ENCODE measurements around the gene MRPL42. TPM values are rescaled to one million over a fixed set of nuclear protein-coding genes. Genes with fewer than 3 reads are reported as not detected.

Gene MRPL42
- total RNA-seq, 1 experiment from 2014 or later = 121 TPM

GRCh38 chr12:93467351-93468007 lies at the start of gene MRPL42 (continued):
- peak; percentile 95 for TF ChIP-seq MAX (CRISPR knock-in tag; IDR thresholded peaks at IDR 0.05)
- no peak for TF ChIP-seq PREB (CRISPR knock-in tag; IDR thresholded peaks at IDR 0.05; ENCODE audit: borderline replicate concordance)
- no peak for TF ChIP-seq HMGA2 (CRISPR knock-in tag; IDR thresholded peaks at IDR 0.05)
- TF ChIP-seq, protein P1, sequence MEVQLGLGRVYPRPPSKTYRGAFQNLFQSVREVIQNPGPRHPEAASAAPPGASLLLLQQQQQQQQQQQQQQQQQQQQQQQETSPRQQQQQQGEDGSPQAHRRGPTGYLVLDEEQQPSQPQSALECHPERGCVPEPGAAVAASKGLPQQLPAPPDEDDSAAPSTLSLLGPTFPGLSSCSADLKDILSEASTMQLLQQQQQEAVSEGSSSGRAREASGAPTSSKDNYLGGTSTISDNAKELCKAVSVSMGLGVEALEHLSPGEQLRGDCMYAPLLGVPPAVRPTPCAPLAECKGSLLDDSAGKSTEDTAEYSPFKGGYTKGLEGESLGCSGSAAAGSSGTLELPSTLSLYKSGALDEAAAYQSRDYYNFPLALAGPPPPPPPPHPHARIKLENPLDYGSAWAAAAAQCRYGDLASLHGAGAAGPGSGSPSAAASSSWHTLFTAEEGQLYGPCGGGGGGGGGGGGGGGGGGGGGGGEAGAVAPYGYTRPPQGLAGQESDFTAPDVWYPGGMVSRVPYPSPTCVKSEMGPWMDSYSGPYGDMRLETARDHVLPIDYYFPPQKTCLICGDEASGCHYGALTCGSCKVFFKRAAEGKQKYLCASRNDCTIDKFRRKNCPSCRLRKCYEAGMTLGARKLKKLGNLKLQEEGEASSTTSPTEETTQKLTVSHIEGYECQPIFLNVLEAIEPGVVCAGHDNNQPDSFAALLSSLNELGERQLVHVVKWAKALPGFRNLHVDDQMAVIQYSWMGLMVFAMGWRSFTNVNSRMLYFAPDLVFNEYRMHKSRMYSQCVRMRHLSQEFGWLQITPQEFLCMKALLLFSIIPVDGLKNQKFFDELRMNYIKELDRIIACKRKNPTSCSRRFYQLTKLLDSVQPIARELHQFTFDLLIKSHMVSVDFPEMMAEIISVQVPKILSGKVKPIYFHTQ (CRISPR knock-in tag; IDR thresholded peaks at IDR 0.05) = no peak
- TF ChIP-seq, protein P2, sequence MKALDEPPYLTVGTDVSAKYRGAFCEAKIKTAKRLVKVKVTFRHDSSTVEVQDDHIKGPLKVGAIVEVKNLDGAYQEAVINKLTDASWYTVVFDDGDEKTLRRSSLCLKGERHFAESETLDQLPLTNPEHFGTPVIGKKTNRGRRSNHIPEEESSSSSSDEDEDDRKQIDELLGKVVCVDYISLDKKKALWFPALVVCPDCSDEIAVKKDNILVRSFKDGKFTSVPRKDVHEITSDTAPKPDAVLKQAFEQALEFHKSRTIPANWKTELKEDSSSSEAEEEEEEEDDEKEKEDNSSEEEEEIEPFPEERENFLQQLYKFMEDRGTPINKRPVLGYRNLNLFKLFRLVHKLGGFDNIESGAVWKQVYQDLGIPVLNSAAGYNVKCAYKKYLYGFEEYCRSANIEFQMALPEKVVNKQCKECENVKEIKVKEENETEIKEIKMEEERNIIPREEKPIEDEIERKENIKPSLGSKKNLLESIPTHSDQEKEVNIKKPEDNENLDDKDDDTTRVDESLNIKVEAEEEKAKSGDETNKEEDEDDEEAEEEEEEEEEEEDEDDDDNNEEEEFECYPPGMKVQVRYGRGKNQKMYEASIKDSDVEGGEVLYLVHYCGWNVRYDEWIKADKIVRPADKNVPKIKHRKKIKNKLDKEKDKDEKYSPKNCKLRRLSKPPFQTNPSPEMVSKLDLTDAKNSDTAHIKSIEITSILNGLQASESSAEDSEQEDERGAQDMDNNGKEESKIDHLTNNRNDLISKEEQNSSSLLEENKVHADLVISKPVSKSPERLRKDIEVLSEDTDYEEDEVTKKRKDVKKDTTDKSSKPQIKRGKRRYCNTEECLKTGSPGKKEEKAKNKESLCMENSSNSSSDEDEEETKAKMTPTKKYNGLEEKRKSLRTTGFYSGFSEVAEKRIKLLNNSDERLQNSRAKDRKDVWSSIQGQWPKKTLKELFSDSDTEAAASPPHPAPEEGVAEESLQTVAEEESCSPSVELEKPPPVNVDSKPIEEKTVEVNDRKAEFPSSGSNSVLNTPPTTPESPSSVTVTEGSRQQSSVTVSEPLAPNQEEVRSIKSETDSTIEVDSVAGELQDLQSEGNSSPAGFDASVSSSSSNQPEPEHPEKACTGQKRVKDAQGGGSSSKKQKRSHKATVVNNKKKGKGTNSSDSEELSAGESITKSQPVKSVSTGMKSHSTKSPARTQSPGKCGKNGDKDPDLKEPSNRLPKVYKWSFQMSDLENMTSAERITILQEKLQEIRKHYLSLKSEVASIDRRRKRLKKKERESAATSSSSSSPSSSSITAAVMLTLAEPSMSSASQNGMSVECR (CRISPR knock-in tag; IDR thresholded peaks at IDR 0.05; ENCODE audit: borderline replicate concordance) = peak; percentile 92
- TF ChIP-seq IRF1 (CRISPR knock-in tag; IDR thresholded peaks at IDR 0.05) = 0 out of 2 replicates have a peak, but pooled peaks have one; percentile 41
- TF ChIP-seq FOXP1 (CRISPR knock-in tag; IDR thresholded peaks at IDR 0.05; ENCODE audit: borderline replicate concordance) = 0 out of 2 replicates have a peak, but pooled peaks have one; percentile 36

GRCh38 chr12:93417967-93418480 lies 49.3 kb upstream of the MRPL42 start:
- Mint-ChIP-seq H3K4me1 (peaks cover 63% of the 10 kb centered on the region), H3K27ac (no peak overlapping the region), H3K27me3 (ENCODE audit: low read depth) (no peaks in the 10 kb centered on the region), H3K9me3 (no peaks in the 10 kb centered on the region), H3K36me3 (peaks cover 3% of the 10 kb centered on the region), H3K4me3 (no peak overlapping the region)
- CTCF ChIA-PET = no interaction called here
- no peak for TF ChIP-seq MXD4 (CRISPR knock-in tag; IDR thresholded peaks at IDR 0.05; ENCODE audit: borderline replicate concordance)
- peak; percentile 83; the same call in 1 of the 2 replicates for TF ChIP-seq ZNF121 (CRISPR knock-in tag; IDR thresholded peaks at IDR 0.05)
- TF ChIP-seq IRF1 (CRISPR knock-in tag; IDR thresholded peaks at IDR 0.05) = no peak
- no peak for DNase-seq (ENCODE audit: low spot score)
- no peak for ATAC-seq
- POLR2A ChIA-PET = interaction anchor here (0.5 kb wide), 1 partner anchor 49 kb away, joined by 3 read pairs; no protein-coding TSS in a partner anchor
